GM18519 (cell line): ENCODE measurements around the gene NSF.

ENCODE experiments used
- ATAC-seq: cut with Tn5 transposase; IDR thresholded peaks from one replicate; pipeline ENCODE4 v1.9.1; 2021; ENCODE audit warnings: mild to moderate bottlenecking, moderate library complexity; ENCODE audit not compliant: unreplicated experiment, low FRiP score

Gene NSF

DNA sequence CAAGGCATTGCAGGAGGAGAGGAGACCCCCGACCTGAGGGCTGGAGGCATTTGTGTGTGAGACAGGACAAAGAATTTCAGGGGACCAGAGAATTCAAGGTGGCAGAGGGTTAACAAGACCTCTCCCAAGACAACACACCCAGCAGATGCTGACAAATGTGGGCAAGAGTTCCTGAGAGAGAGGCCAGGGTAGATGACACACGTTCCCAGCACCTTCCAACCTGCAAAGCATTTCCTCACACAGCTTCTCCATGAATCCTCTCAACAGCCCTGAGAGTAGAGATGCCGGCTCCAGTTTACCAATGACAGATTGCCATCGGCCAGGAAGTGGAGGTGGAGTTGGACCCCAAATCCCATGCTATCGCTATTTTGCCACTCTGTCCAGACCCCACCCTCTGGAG is 203.1 kb downstream of the NSF start:
- ATAC-seq, result no peak

DNA sequence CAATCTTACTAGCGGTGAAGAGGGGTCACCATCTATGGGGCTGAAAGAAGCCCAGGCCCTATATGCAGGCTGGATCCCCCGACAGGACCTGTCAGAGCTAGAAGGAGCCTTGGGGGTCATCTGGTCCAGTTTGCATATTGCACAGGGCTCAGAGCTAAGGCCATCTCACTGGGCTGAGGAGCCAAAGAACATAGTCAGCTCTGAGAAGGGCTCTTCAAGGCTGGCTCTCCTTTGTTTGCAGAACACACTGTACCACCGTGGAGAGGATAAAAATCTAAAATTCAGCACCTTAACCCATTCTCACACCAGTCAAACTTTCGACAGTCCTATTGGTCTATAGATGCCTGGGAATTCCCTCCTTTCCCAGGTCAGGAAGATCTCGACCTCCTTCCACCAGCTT is 203.8 kb downstream of the NSF start:
- no peak for ATAC-seq

DNA sequence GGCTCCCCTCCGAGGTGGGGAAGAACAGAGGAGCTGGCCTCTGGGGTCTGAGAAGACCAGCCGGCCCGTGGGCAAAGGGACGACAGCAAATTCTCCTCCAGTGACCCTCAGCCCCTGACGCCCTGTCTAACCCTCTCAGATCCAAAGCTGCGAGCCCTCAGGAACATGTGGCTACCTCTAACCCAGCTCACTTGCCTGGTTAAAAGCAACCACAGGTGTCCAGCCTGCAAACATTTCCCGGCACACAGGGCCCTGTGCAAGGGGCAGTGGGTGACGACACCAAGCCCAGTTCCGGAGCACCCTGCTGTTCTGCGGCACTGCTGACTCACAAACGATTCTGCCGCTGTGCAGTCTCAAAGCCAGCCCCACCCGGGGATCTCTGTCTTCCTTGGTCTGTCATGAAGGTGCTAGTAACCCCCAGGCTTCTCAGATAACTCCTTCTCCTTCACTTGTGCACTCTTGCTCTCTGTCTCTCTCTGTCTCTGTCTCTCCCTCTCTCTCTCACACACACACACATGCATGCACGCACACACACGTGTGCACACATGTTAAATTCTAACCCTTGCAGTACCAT is 205.0 kb downstream of the NSF start:
- no peak for ATAC-seq

DNA sequence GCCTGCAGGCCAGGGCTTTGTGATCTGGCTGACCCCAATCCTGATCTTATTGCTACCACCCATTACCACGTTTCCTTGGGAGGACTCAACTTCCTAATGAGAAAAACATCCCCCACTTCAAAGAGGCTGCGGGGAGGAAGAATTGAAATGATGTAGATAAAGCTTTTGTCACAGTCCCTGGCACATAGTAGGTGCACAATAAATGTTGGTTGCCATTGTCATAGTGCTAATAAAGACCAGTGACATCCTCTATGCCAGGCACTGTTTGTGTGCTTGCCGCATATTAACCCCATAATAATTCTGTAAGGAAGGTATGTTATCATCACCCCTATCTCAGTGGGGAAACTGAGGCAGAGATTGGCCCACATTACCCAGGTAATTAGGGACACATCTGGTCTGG is 205.6 kb downstream of the NSF start:
- no peak for ATAC-seq

DNA sequence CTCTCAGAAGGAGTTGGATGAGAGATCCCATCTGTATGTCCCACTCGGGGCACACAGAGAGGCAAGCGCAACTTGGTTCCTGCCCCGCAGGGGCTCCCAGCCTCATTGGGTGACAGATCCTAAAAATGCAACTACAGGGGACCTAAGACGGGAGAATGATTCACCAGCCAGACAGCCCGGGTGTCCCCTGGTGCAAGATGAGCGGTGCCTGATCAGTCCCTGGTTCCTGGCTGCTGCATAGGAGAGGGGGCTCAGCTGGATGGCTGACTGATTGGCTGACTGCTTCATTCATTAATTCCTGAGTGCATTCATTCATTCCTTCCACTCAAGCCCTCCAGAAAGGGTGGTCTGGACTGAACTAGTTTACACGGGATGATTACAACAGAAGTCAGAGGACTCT is 206.1 kb downstream of the NSF start:
- ATAC-seq, result no peak

DNA sequence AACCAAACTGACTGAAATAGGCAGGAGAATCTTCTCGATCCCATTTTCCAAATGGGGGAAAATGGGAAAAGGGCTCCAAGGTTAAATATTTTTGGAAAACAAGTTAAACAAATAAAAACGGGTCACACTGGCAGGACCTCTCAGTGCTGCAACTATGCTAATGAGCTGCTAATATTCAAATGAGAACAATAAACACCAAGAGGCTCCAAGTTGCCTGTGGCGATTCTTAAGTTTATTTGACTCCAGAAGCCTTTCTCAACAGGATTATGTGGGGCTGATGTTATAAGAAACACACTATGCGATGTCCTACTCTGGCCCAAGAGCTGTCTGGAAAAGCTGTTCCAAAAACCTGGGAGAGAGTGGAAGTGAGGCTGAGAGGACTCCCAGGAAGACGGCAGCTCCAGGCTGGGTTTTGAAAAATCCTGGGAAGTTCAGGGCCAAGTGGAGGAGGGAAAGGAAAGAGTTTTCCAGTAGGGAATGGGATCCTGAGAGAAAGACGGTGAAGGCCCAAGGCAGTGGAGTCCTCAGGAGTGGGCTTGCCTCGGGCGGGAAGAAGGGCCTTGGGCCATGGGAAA is 206.6 kb downstream of the NSF start:
- ATAC-seq, result no peak

DNA sequence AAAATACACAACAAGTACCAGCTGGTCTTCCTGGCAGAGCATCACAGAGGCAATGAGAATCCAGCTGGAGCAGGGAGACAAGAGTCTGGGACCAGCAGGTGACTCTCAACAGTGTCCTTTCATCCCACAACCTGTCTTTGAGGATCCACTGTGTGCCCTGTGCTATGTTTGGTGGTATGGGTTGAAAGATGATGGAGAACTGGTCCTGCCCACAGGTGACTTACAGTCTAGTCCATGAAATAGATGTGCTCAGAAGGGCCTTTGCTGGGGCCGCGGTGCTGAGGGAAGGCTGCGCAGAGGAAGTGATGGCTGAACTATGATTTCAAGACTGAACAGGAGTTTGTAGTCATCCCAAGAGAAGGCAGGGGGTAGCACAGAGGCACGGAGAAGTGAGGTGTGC is 210.1 kb downstream of the NSF start:
- no peak for ATAC-seq

DNA sequence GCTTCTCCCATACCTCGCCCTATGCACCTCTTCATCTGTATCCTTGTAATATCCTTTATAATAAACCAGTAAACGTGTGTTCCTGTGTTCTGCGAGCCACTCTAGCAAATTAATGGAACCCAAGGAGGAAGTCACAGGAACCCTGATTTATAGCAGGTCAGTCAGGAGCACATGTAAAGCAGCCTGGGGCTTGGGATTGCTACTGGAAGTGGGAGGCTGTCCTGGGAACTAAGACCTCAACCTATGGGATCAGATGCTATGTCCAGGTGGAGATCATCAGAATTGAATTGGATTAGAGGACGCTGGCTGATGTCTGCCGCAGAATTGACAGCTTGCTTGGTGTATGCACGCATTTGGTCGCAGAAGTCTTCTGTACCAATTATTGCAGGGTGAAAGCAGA is 212.3 kb downstream of the NSF start:
- ATAC-seq, result no peak

DNA sequence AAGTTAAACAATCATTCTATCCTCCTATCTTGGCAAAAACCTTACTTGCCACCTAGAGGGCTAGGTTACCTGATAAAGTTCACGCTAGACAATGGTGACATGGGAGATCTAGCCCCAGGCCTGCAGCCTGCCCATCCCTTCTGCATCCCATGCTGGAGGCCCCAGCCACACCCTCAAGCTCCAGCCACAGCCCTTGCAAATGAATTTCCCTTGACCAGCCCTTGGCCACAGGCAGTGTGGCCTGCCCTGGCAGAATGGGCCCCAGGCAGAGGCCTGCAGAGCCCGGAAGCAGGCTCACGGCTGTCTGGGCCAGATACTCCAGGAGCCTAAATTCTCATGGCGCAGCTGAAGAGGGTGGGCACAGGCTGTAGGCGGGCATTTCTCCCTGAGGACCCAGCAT is 213.1 kb downstream of the NSF start:
- no peak for ATAC-seq

DNA sequence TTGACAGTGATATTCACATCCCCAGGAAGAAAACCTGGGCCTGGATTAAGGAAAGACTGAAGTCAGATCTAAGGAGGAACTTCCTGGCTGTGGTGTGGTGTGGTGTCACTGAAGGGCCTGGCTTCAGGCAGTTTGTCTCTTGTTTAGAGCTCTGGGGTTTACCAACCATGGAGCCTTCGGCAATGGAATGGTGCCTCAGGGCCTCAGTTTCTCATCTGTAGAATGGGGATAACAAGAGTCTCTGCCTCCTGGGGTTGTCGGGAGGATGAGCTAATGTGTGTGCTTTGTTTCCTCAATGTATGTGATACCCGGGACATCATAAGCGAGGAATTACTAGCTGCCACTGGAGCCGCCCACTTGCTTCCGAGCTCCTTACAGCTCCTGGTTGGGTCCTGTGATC is 215.3 kb downstream of the NSF start:
- ATAC-seq, result no peak
